Gastrocnemius medialis (tissue), 4 donors: Measurements from ENCODE around the gene MYD88.

Source experiments
- POLR2A ChIP-seq, 2 donors: fragments of 450-650 bp; IDR thresholded peaks; one replicate each; pipeline ENCODE4 v1.6.1; 2017; ENCODE audit warnings: antibody characterized with exemption in 2 of 2, mild to moderate bottlenecking in 2 of 2, moderate library complexity in 2 of 2
- TF ChIP-seq, protein P1 (sequence below), 5 experiments: fragments of 450-650 bp in 3 of 5; fragments of 200-600 bp in 2 of 5; sonication (generic) in 2 of 5; IDR thresholded peaks in 4 of 5; conservative IDR thresholded peaks in 1 of 5; 1 replicate in 4 of 5; 2 replicates in 1 of 5; pipeline ENCODE4 v1.5.1; 2016 to 2019; ENCODE audit warnings: antibody characterized with exemption in 5 of 5, mild to moderate bottlenecking in 3 of 5, moderate library complexity in 3 of 5

DNA sequence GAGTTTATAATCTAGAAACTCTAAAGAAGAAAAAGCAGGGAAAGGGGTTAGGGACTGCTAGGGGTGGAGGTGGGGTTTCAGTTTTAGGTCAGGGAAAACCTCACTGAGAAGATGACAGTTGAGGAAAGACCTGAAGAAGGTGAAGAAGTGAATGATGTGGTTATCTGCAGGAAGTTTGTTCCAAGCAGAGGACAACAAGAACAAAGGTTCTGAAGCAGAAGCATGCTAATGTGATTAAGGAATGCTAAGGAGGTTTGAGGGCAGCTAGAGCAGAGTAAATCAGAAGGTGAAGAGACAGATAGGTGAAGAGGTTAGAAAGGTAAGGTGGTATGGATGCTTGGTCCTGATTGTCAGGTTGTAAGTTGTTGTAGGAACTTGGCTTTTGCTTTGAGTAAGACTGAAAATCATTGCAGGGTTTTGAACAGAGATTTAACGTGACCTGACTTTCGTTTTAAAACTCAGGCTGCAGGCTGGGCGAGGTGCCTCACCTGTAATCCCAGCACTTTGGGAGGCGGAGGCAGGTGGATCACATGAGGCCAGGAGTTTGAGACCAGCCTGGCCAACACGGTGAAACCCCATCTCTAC is 35.5 kb downstream of the MYD88 start:
- TF ChIP-seq, protein P1, sequence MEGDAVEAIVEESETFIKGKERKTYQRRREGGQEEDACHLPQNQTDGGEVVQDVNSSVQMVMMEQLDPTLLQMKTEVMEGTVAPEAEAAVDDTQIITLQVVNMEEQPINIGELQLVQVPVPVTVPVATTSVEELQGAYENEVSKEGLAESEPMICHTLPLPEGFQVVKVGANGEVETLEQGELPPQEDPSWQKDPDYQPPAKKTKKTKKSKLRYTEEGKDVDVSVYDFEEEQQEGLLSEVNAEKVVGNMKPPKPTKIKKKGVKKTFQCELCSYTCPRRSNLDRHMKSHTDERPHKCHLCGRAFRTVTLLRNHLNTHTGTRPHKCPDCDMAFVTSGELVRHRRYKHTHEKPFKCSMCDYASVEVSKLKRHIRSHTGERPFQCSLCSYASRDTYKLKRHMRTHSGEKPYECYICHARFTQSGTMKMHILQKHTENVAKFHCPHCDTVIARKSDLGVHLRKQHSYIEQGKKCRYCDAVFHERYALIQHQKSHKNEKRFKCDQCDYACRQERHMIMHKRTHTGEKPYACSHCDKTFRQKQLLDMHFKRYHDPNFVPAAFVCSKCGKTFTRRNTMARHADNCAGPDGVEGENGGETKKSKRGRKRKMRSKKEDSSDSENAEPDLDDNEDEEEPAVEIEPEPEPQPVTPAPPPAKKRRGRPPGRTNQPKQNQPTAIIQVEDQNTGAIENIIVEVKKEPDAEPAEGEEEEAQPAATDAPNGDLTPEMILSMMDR (IDR thresholded peaks at IDR 0.05 in 4 of 5, conservative IDR thresholded peaks at IDR 0.05 in 1 of 5), result no peak
- TF ChIP-seq POLR2A (IDR thresholded peaks at IDR 0.05), result no peak
